Transverse colon (tissue), 4 donors: Measurements from ENCODE around the gene ASB15. TPM values are rescaled to one million over a fixed set of nuclear protein-coding genes. Genes with fewer than 3 reads are reported as not detected.

ENCODE experiments used
- DNase-seq: peaks from one replicate; pipeline ENCODE4 v3.0.0-alpha.2; 2019
- H3K27ac ChIP-seq, 4 donors: fragments of 200-600 bp; sonication (generic); 2 replicates each; pipeline ENCODE4 v1.5.1; 2016 to 2018; ENCODE audit warnings: inconsistent platforms in 4 of 4
- H3K27me3 ChIP-seq: fragments of 200-600 bp; sonication (generic); 2 replicates; pipeline ENCODE4 v1.5.1; 2017; ENCODE audit warnings: inconsistent platforms
- H3K36me3 ChIP-seq, 4 donors: fragments of 200-600 bp; sonication (generic); 2 replicates each; pipeline ENCODE4 v1.5.1; 2017 to 2019; ENCODE audit warnings: inconsistent platforms in 4 of 4
- H3K4me1 ChIP-seq, 4 donors: fragments of 200-600 bp; sonication (generic); 2 replicates each; pipeline ENCODE4 v1.5.1; 2017 to 2020; ENCODE audit warnings: inconsistent platforms in 4 of 4
- H3K4me3 ChIP-seq, 4 donors: fragments of 200-600 bp; sonication (generic); 1 replicate in 1 of 4; 2 replicates in 3 of 4; pipeline versions ENCODE4 v1.5.1 to v1.6.1; 2017 to 2019; ENCODE audit warnings: inconsistent platforms in 4 of 4
- H3K9me3 ChIP-seq, 2 donors: fragments of 200-600 bp; sonication (generic); 2 replicates each; pipeline ENCODE4 v1.5.1; 2017 to 2019; ENCODE audit warnings: inconsistent platforms in 2 of 2
- CTCF ChIP-seq, 5 experiments: fragments of 200-600 bp in 3 of 5; fragments of 450-650 bp in 2 of 5; sonication (generic) in 3 of 5; IDR thresholded peaks; 1 replicate in 2 of 5; 2 replicates in 3 of 5; pipeline ENCODE4 v1.5.1; 2016 to 2017; ENCODE audit warnings: antibody characterized with exemption in 5 of 5, inconsistent platforms in 3 of 5, mild to moderate bottlenecking in 2 of 5, moderate library complexity in 1 of 5
- EP300 ChIP-seq: sonication (generic); formaldehyde crosslinking; IDR thresholded peaks from one replicate; pipeline ENCODE4 v1.6.1; 2017; ENCODE audit warnings: antibody characterized with exemption, low read depth
- POLR2A ChIP-seq: fragments of 450-650 bp; IDR thresholded peaks from one replicate; pipeline ENCODE4 v1.6.1; 2016; ENCODE audit warnings: antibody characterized with exemption, mild to moderate bottlenecking, moderate library complexity
- POLR2AphosphoS5 ChIP-seq, 3 donors: sonication (generic); formaldehyde crosslinking; IDR thresholded peaks; one replicate each; pipeline ENCODE4 v1.6.1; 2016; ENCODE audit warnings: antibody characterized with exemption in 3 of 3
- WGBS, 2 donors: methylation state at CpG; one replicate each; pipeline ENCODE4 v1.1.5; 2018; ENCODE audit warnings: low coverage in 1 of 2; 5-methylcytosine and 5-hydroxymethylcytosine counted together
- in situ Hi-C, 4 donors: fragments of 200-750 bp; cut with MboI; loops; one replicate each; pipeline versions ENCODE4 v1.15.0 to v1.15.1; 2017; ENCODE audit warnings: low sequenced_read_pairs in 3 of 4, low pct_ligation_motif_present in 1 of 4, low pct_unique_long_range_greater_than_20kb in 1 of 4
- intact Hi-C: fragments of 100-400 bp; cut with DNase I; formaldehyde crosslinking; loops from one replicate; pipeline ENCODE4 v1.15.1; 2023; ENCODE audit warnings: low total_unique reads
- total RNA-seq, 4 donors: library from RNA; depleted of rRNA; stranded (reverse); fragments of >200 nt; gene quantifications; one replicate each; pipeline ENCODE4 v1.1.0, GENCODE V29; 2016

Gene ASB15
- total RNA-seq, 4 donors from 2014 or later: not detected

- in situ Hi-C loops: no loop called here
- Histone ChIP-seq H3K27ac (no peak overlapping the region), H3K36me3 (no peaks in the 10 kb centered on the region), H3K27me3 (no peaks in the 10 kb centered on the region), H3K4me1 (no peaks in the 10 kb centered on the region), H3K9me3 (no peaks in the 10 kb centered on the region), H3K4me3 (no peak overlapping the region)
- DNase-seq: no peak
- TF ChIP-seq POLR2A: no peak
- TF ChIP-seq EP300: no peak
- TF ChIP-seq CTCF (IDR thresholded peaks at IDR 0.05): no peak
- no peak for TF ChIP-seq POLR2AphosphoS5 (IDR thresholded peaks at IDR 0.05)
- intact Hi-C loops: no loop called here
- 46 to 81% methylated on average over 4 to 6 of the region's 6 CpGs for WGBS, 2 donors
Measured at GRCh38 chr7:123658023-123658422, 56.4 kb downstream of the ASB15 start.

GRCh38 chr7:123660514-123661354 lies 59.1 kb downstream of the ASB15 start:
- TF ChIP-seq POLR2A (no peak), CTCF (IDR thresholded peaks at IDR 0.05) (no peak), EP300 (no peak), POLR2AphosphoS5 (IDR thresholded peaks at IDR 0.05) (no peak)
- no peaks in the 10 kb centered on the region for H3K36me3 ChIP-seq
- DNase-seq: no peak
- WGBS, 2 donors: 63 to 80% methylated on average over 3 to 8 of the region's 8 CpGs
- H3K4me1 ChIP-seq: no peaks in the 10 kb centered on the region
- intact Hi-C loops: no loop called here
- in situ Hi-C loops: no loop called here
- no peaks in the 10 kb centered on the region for H3K27me3 ChIP-seq
- no peaks in the 10 kb centered on the region for H3K9me3 ChIP-seq
- no peak overlapping the region for H3K4me3 ChIP-seq
- H3K27ac ChIP-seq: no peak overlapping the region

- Histone ChIP-seq H3K4me3 (no peak overlapping the region), H3K4me1 (no peaks in the 10 kb centered on the region), H3K36me3 (no peaks in the 10 kb centered on the region), H3K27me3 (no peaks in the 10 kb centered on the region), H3K9me3 (no peaks in the 10 kb centered on the region), H3K27ac (no peak overlapping the region)
- 53 to 77% methylated on average over 1 of the region's 1 CpG for WGBS, 2 donors
- no peak for TF ChIP-seq POLR2AphosphoS5 (IDR thresholded peaks at IDR 0.05)
- no peak for TF ChIP-seq POLR2A
- TF ChIP-seq CTCF (IDR thresholded peaks at IDR 0.05): no peak
- TF ChIP-seq EP300: no peak
- intact Hi-C loops (no loop called here), in situ Hi-C loops (no loop called here)
- no peak for DNase-seq
Measured at GRCh38 chr7:123661765-123662164, 60.1 kb downstream of the ASB15 start.

GRCh38 chr7:123662293-123662692 lies 60.7 kb downstream of the ASB15 start:
- H3K27ac ChIP-seq: no peak overlapping the region
- no peak for DNase-seq
- intact Hi-C loops (no loop called here), in situ Hi-C loops (no loop called here)
- WGBS, 2 donors: 93 to 94% methylated on average over 9 to 15 of the region's 15 CpGs
- H3K4me3 ChIP-seq: no peak overlapping the region
- H3K4me1 ChIP-seq: no peaks in the 10 kb centered on the region
- H3K9me3 ChIP-seq: no peaks in the 10 kb centered on the region
- no peaks in the 10 kb centered on the region for H3K27me3 ChIP-seq
- TF ChIP-seq POLR2A (no peak), EP300 (no peak), POLR2AphosphoS5 (IDR thresholded peaks at IDR 0.05) (no peak), CTCF (IDR thresholded peaks at IDR 0.05) (no peak)
- no peaks in the 10 kb centered on the region for H3K36me3 ChIP-seq
